ENCODE results near the gene SCYGR1. TPM values are rescaled to one million over a fixed set of nuclear protein-coding genes. Genes with fewer than 3 reads are reported as not detected.
"Not testable (repeated sequence)": the region's sequence is repeated elsewhere in the genome, so short reads cannot be mapped to it uniquely, and the experiment has no call there.

SCYGR1 gene
- total RNA-seq, 6 experiments from 2014 or later, result not detected

- Mint-ChIP-seq H3K27me3 (ENCODE audit: insufficient read depth) (no peaks in the 10 kb centered on the region; the same call in 1 of the 2 replicates), H3K27ac (peak overlapping the region; percentile 96), H3K4me1 (ENCODE audit: low read depth) (peaks cover 72% of the 10 kb centered on the region), H3K36me3 (ENCODE audit: low read depth) (no peaks in the 10 kb centered on the region), H3K4me3 (peak overlapping the region; percentile 87; the same call in 1 of the 2 replicates), H3K9me3 (no peaks in the 10 kb centered on the region)
- no peak for DNase-seq
- no peak for TF ChIP-seq CTCF (IDR thresholded peaks at IDR 0.05)
Observed at GRCh38 chr2:227370092-227370491, 17.7 kb downstream of the SCYGR1 start.

DNA sequence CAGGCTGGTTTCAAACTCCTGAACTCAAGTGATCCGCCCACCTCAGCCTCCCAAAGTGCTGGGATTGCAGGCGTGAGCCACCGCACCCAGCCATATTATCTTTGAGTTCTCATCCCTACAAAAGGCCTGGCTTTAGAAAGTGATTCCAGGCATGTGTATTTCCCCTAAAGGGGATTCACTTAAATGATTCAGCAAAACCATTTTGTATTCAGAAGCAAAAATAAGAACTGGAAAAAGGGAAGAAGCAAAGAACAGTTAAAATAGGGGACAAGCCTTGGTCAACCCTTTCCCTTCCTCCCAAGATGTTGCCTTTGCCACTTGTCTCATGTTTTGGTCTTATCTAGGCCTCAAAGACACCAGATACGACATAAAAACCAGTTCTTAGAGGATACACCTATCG lies 19.2 kb downstream of the SCYGR1 start:
- H3K4me3 Mint-ChIP-seq, result no peak overlapping the region
- H3K36me3 Mint-ChIP-seq (ENCODE audit: low read depth), result no peaks in the 10 kb centered on the region
- no peak for TF ChIP-seq CTCF (IDR thresholded peaks at IDR 0.05)
- no peak for DNase-seq
- H3K9me3 Mint-ChIP-seq, result no peaks in the 10 kb centered on the region
- H3K27me3 Mint-ChIP-seq (ENCODE audit: insufficient read depth), result no peaks in the 10 kb centered on the region; the same call in 1 of the 2 replicates
- no peak overlapping the region for H3K27ac Mint-ChIP-seq
- H3K4me1 Mint-ChIP-seq (ENCODE audit: low read depth), result peaks cover 70% of the 10 kb centered on the region

DNA sequence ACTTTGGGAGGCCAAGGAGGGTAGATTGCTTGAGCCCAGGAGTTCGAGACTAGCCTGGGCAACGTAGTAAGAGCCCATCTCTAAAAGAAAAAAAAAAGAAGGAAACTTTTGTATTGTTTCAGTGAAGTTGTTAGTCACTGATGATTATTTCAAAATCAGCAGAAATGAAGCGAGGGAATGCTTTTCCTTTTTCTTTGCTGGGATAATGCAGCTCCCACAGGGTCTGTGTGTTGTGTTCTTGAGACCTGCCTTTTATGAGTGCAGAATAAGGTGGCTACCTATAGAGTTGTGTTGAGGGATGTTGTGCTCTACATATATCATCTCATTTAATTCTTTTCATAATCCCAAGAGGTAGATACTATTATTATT lies 20.3 kb downstream of the SCYGR1 start:
- TF ChIP-seq CTCF (IDR thresholded peaks at IDR 0.05), result no peak
- H3K4me3 Mint-ChIP-seq, result peak overlapping the region; percentile 57; the same call in 1 of the 2 replicates

GRCh38 chr2:227366769-227367426 lies 20.9 kb downstream of the SCYGR1 start:
- Mint-ChIP-seq H3K9me3 (no peaks in the 10 kb centered on the region), H3K4me1 (ENCODE audit: low read depth) (peaks cover 61% of the 10 kb centered on the region), H3K36me3 (ENCODE audit: low read depth) (no peaks in the 10 kb centered on the region), H3K27ac (peak overlapping the region; percentile 84), H3K4me3 (peak overlapping the region; percentile 57; the same call in 1 of the 2 replicates), H3K27me3 (ENCODE audit: insufficient read depth) (no peaks in the 10 kb centered on the region; the same call in 1 of the 2 replicates)
- DNase-seq, result peak; percentile 70
- no peak for TF ChIP-seq CTCF (IDR thresholded peaks at IDR 0.05)

More for the DNA sequence above, 20.3 kb downstream of the SCYGR1 start:
- Mint-ChIP-seq H3K27ac (peak overlapping the region; percentile 84), H3K27me3 (ENCODE audit: insufficient read depth) (no peaks in the 10 kb centered on the region; the same call in 1 of the 2 replicates), H3K4me1 (ENCODE audit: low read depth) (peaks cover 63% of the 10 kb centered on the region), H3K36me3 (ENCODE audit: low read depth) (no peaks in the 10 kb centered on the region), H3K9me3 (no peaks in the 10 kb centered on the region)
- DNase-seq, result no peak

- DNase-seq, result no peak
- no peak for TF ChIP-seq CTCF (IDR thresholded peaks at IDR 0.05)
- H3K4me1 Mint-ChIP-seq (ENCODE audit: low read depth), result peaks cover 50% of the 10 kb centered on the region
- H3K36me3 Mint-ChIP-seq (ENCODE audit: low read depth), result no peaks in the 10 kb centered on the region
- H3K27me3 Mint-ChIP-seq (ENCODE audit: insufficient read depth), result no peaks in the 10 kb centered on the region; the same call in 1 of the 2 replicates
- H3K9me3 Mint-ChIP-seq, result no peaks in the 10 kb centered on the region
- H3K4me3 Mint-ChIP-seq, result no peak overlapping the region
- peak overlapping the region; percentile 34; the same call in 1 of the 2 replicates for H3K27ac Mint-ChIP-seq
Observed at GRCh38 chr2:227365833-227366232, 21.9 kb downstream of the SCYGR1 start.

DNA sequence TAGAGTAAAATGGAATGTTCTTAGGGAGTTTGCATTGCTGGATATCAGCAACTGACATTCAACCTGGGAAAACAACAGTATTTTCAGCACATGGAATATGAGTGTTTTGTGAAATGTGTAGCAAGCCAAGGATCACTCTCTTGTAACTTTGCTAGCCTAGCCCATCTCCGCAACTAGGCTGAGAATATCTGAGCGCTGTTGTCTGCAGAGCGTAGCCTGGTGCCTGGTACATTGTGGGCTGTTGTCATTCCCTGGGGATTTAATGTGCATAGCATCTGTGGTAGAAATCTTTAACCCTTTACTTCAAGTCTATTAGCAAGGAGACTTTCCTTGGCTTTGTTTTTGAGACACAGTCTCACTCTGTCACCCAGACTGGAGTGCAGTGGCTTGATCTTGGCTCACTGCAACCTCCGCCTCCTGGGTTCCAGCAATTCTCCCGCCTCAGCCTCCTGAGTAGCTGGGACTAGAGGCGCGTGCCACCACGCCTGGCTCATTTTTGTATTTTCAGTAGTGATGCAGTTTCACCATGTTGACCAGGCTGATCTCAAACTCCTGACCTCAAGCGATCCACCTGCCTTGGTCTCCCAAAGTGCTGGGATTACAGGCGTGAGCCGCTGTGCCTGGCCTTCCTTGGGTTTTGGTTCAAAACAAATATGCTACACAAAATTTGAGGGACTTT lies 23.0 kb downstream of the SCYGR1 start:
- H3K4me1 Mint-ChIP-seq (ENCODE audit: low read depth), result peaks cover 39% of the 10 kb centered on the region
- not testable (repeated sequence) for H3K36me3 Mint-ChIP-seq (ENCODE audit: low read depth); DNase-seq; H3K4me3 Mint-ChIP-seq; H3K27ac Mint-ChIP-seq; H3K27me3 Mint-ChIP-seq (ENCODE audit: insufficient read depth); H3K9me3 Mint-ChIP-seq

All from HFFc6 (cell line).